NCI-H1436 treated with DMSO at 0.1 percent for 48 hours (cell line): ENCODE results near the gene AQP2.

ENCODE experiments used
- DNase-seq: peaks from one replicate; lab custom pipeline; 2025; lab: John Stamatoyannopoulos, UW

Gene AQP2, protein sequence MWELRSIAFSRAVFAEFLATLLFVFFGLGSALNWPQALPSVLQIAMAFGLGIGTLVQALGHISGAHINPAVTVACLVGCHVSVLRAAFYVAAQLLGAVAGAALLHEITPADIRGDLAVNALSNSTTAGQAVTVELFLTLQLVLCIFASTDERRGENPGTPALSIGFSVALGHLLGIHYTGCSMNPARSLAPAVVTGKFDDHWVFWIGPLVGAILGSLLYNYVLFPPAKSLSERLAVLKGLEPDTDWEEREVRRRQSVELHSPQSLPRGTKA

DNA sequence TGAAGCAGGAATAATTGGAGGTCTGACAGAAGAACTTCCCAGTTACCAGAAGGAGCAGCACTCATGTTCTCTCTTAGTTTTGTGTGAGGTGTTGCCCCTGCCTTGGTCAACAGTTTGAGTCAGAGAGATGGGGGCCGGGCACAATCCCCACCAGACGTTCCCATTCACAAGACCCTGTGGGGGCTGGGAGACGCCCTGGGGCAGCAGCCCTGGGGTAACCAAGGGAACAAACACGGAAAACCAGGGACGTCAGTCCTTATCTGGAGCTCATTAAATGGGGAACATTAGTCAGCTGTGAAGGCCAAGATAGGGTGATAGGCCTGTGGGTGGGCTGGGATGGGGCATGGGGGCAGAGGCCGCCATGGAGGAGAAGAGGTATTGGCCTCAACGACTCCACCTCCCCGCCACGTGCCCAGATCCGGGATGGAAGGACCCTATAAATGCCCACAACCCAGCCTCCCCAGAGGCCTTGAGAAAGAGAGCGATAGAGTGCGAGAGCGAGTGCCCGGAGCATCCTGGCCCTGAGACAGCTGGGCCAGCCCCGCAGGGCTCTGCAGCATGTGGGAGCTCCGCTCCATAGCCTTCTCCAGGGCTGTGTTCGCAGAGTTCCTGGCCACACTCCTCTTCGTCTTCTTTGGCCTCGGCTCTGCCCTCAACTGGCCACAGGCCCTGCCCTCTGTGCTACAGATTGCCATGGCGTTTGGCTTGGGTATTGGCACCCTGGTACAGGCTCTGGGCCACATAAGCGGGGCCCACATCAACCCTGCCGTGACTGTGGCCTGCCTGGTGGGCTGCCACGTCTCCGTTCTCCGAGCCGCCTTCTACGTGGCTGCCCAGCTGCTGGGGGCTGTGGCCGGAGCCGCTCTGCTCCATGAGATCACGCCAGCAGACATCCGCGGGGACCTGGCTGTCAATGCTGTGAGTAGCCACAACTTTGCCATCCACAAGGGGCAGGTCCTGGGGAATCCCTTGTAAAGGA, at the start of gene AQP2:
Gene AQP2, plus strand, starts transcription at position 465 of the 979 bp plus-strand sequence. Its CDS starts 94 bp downstream, at position 559.
- no peak for DNase-seq

DNA sequence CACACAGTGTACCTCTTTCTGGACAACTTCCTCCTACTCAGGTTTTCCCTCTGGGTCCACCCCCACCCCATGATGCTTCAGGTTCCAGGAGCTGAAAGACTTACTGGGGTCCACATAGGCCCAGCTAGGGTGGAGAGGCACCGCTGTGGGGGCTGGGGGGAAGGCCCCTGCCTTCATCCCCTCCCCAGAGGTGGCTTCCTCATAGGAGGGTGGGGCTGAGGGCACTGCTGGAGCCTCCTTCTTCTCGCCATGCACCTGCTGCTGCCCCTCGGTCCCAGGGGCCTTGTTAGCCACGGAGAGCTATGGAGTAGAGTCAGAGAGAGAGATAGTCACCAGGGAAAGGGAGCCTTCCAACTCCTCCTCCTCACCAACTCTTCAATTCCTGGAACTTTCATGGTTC, 49.5 kb upstream of the AQP2 start:
- peak; percentile 29 for DNase-seq

DNA sequence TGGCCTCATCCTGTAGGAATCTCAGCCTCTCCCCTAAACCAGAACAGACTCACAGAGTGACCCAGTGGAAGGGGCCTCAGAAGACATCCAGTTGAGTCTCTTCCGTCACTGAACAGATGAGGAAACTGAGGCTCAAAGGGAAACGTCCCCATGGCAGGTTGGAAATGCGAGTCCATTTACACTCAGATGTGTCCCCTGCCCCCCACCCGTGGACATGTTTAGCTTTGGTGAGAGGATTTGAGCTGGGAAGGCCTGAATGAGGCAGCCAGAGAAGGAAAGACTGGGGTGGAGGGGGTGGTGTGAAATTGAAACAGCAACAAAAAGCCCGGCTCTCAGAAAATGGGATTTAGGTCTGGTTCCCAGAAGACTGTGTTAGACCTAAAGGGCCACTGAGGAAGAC, 48.6 kb upstream of the AQP2 start:
- no peak for DNase-seq

DNA sequence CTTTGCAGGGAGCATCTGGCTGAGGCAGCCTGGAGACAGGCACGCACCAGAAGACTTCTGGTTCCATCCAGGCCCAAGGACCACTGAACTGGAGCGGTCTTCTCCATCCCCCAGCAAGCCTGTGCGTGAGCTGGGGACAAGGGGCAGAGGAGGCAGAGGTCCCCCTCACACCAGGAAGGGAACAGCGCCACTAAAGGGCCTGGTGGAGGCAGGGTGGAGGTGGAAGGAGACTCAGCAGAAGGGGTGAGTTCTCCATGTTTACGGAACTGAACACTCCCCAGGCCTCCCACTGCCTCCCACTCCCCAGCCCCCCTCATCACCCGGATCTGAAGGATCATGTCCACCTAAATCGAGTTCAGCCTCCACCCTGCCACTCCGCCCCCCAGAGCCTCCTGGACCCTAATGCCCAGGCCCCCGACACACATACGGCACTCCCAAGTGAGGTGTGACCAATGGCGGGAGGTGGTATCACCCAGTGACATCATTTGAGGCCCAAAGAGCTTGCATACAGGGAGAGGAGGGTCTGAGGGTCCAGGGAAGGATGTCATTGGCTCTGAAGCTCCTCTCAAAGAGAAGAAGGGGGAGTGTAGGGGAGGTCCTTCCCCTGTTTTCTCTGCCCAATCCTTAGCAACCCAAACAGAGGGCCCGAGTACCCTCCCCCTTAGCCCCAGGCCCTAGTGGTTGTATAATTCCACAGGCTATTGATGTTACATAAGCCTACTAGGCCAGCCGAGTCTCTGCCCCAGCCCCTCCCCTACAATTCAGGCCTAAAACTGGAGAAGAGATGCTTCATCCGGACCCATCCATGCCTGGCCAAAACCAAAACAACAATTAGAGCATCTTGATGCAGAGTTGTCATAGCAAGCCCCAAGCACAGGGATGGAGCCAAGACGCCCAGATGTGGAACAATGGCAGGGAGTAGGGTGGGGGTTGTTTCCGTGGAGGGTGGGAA, 47.9 kb upstream of the AQP2 start:
- peak; percentile 73 for DNase-seq

GRCh38 chr12:49903351-49903699, 47.2 kb upstream of the AQP2 start:
- DNase-seq: no peak

- peak; percentile 7 for DNase-seq
These were observed 46.7 kb upstream of the AQP2 start, which contains the start of gene FAIM2 for GRCh38 chr12:49903700-49904423. FAIM2 (minus strand) TSS chr12:49903900; CDS start chr12:49903792, 108 bp downstream.

- DNase-seq: no peak
These were observed 45.9 kb upstream of the AQP2 start for GRCh38 chr12:49904601-49905000.

DNA sequence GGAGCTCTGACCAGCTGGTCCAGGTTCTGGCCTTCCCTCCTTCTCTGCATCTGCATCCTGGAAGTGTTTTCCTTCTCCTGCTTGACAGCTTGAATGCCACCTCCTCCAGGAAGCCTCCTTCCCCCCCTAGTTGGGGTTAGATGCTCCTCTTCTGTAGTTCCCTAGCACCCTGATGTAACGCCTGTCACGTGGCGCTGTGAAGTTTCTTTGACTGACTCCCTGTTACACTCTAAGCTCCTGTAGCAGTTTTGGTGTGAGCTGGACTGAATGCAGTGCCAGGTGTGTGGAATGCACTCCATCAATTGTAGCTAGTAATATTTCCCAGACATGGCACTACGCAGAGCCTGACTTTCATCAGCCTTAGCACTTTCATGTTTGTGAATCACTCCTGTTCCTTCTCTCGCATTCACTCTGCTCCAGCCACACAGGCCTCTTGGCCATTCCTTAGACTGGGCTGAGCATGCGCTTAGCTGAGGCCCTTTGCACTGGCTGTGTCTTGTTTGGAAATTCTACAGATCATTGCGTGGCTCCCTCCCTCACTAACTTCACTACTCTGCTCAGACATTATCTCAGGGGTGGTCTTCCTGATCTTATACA, 44.7 kb upstream of the AQP2 start:
- DNase-seq: no peak

- DNase-seq: no peak
These were observed 43.2 kb upstream of the AQP2 start for GRCh38 chr12:49907352-49907751.

- DNase-seq: no peak
These were observed 41.2 kb upstream of the AQP2 start for GRCh38 chr12:49909356-49909755.

GRCh38 chr12:49909826-49910225, 40.7 kb upstream of the AQP2 start:
- DNase-seq: no peak

- no peak for DNase-seq
These were observed 40.0 kb upstream of the AQP2 start for GRCh38 chr12:49910331-49911212.

- no peak for DNase-seq
These were observed 39.3 kb upstream of the AQP2 start for GRCh38 chr12:49911213-49911605.

DNA sequence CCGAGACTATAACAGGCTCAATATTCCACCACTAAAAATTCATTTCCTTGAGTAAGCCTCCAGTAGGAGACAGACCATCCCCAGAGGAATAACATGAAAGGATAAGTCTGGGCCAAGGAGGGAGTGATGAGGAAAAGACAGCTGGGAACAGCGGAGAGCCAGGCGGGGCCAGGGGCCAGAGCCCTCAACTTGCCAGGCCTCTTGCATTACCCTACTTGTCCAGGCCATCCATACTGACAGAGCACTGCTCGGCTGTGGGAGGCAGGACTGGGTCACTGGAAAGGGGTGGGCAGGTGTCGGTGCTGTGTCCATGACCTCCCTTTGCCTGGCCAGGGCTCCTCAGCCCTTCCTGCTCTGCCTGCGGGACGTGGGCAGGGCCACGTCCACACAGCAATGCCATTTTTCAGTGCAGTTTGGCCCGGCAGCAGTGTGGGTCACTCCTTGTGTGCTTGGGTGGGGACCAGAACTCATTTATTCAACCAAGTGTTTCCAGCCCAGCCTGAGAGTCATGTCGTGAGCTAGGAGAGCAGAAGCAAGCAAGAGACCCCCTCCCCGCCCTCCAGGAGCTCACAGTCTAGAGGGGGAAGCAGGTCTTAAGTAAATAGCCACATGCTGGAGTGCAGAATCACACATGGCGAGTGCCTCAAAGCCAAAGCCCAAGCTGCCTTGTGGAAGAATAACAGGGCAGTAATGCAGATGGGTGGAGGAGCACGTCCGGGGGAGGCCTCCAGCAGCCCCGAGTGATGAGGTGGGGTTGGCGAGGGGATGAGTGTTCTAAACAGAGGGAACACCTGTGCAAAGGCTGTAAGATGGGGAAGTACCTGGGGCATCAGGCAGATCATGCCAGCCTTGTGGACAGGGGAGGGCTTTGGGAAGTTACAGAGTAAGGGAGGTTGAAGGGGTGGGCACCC, 37.9 kb upstream of the AQP2 start:
- DNase-seq: no peak

DNA sequence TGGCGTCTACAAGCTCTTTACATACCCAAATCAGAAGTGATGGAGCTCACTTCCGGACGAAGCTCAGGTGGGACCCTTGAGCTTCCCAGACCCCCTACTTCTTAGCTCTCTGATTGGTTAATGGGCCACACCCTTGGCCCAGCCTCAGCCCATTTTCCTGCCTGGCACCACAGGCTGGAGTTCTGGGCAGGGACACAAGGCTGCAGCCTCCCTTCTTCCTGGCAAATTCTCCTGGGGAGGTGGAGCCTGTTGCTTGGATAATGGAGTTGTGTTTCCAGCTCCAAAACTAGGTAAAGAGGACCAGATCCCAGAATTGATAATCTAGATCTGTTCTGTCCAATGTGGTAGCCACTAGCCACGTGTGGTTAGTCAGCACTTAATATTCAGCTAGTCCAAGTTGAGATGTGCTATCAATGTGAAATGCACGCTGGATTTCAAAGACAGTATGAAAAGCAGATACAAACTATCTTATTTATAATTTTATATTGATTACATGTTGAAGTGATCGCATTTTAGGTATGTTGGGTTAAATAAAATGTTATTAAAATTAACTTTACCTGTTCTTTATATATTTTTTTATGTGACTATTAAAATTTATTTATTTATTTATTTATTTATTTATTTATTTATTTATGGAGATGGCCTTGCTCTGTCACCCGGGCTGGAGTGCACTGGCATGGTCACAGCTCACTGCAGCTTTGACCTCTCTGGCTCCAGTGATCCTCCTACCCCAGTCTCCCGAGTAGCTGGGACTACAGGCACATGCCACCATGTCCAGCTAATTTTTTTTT, 34.2 kb upstream of the AQP2 start:
- no peak for DNase-seq

GRCh38 chr12:49917166-49917787, 33.3 kb upstream of the AQP2 start:
- DNase-seq: no peak

DNA sequence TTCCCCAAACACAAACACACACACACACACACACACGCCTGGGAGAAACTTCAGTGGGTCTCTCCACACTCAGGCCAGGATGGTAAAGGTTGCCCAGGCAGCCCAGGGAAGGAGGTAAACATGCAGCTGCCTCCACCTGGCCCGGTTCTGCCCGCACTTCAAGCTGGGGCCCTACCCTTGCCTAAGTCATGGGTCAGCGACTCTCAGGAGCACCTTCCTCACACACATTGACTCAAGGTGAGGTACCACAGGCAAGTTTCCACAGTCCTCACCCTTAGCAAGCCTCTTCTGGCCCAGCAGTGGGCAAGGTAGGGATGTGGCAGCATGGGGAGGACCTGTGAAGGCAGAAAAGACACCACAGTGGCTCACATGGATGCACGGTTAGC, 32.8 kb upstream of the AQP2 start:
- no peak for DNase-seq
